HCT116 (cell line): Measurements from ENCODE around the gene TMPRSS13. TPM values are rescaled to one million over a fixed set of nuclear protein-coding genes. Genes with fewer than 3 reads are reported as not detected.

Experiments
- ATAC-seq: fragments of 200-7000 bp; cut with Tn5 transposase; 2 replicates; pipeline ENCODE4 v1.9.1; 2020; ENCODE audit warnings: mild to moderate bottlenecking, moderate library complexity
- BruUV-seq: library from RNA; stranded (reverse); fragments of 400-500 nt; replicated peaks from 2 replicates; lab custom pipeline; 2021; lab: Mats Ljungman, UMichigan
- CTCF ChIA-PET: fragments of 300-600 bp; sonication (Branson Sonifier 250); formaldehyde crosslinking; loops from one replicate; lab custom pipeline; 2021; ENCODE audit warnings: antibody characterized with exemption; lab: Charles Lee
- POLR2A ChIA-PET: fragments of 300-600, 350-600 bp; sonication (Branson Sonifier 250); formaldehyde crosslinking; loops from one replicate; lab custom pipeline; 2021; ENCODE audit warnings: antibody characterized with exemption; lab: Charles Lee
- RAD21 ChIA-PET, 2 experiments: fragments of 300-600 bp; sonication (Branson Sonifier 250); formaldehyde crosslinking; loops; one replicate each; lab custom pipeline; 2023; ENCODE audit warnings: low total read pairs in 2 of 2; ENCODE audit not compliant: uncharacterized antibody in 2 of 2, unreplicated experiment in 2 of 2, low non-redundant PET in 1 of 2; lab: Charles Lee
- DNase-seq: peaks from one replicate; pipeline ENCODE4 v3.0.0-alpha.2; 2010; ENCODE audit warnings: low read depth, low spot score
- H2AFZ ChIP-seq: fragments of 200-600 bp; shearing (Covaris generic), sonication (generic); 2 replicates; pipeline ENCODE4 v1.6.1; 2017; ENCODE audit warnings: low read depth, mixed run types, mixed read lengths, antibody characterized with exemption, low read length; ENCODE audit not compliant: poor library complexity, severe bottlenecking
- H3K27ac ChIP-seq: 2 replicates; pipeline ENCODE4 v1.5.1; 2012; ENCODE audit warnings: low read depth, low read length
- H3K27me3 ChIP-seq: fragments of 200-600 bp; sonication (generic); 2 replicates; pipeline ENCODE4 v1.6.1; 2016; ENCODE audit warnings: mixed run types, low read length, mixed read lengths; ENCODE audit not compliant: insufficient read depth
- H3K36me3 ChIP-seq, 2 experiments: fragments of 200-500 bp in 1 of 2; fragments of 200-600 bp in 1 of 2; sonication (Bioruptor generic) in 1 of 2; sonication (generic) in 1 of 2; 2 replicates each; pipeline versions ENCODE4 v1.5.1 to v1.6.1; 2014 to 2016; ENCODE audit warnings: low read length in 2 of 2, inconsistent platforms in 1 of 2, mixed read lengths in 1 of 2, mixed run types in 1 of 2; ENCODE audit not compliant: insufficient read depth in 2 of 2, control insufficient read depth in 1 of 2
- H3K4me1 ChIP-seq, 2 experiments: fragments of 200-600 bp in 1 of 2; sonication (generic) in 1 of 2; 2 replicates each; pipeline versions ENCODE4 v1.5.1 to v1.6.1; 2012 to 2017; ENCODE audit warnings: low read length in 2 of 2, inconsistent platforms in 1 of 2, mild to moderate bottlenecking in 1 of 2, mixed read lengths in 1 of 2, mixed run types in 1 of 2, moderate library complexity in 1 of 2; ENCODE audit not compliant: insufficient read depth in 2 of 2, control insufficient read depth in 1 of 2
- H3K4me2 ChIP-seq: fragments of 200-600 bp; sonication (generic); 2 replicates; pipeline ENCODE4 v1.6.1; 2017; ENCODE audit warnings: mixed run types, low read length, mixed read lengths
- H3K4me3 ChIP-seq, 2 experiments: fragments of 200-600 bp in 1 of 2; sonication (generic) in 1 of 2; replicated peaks in 1 of 2; 2 replicates each; pipeline ENCODE4 v1.5.1; 2011 to 2016; ENCODE audit warnings: low read length in 2 of 2, control low read depth in 1 of 2, low read depth in 1 of 2, mild to moderate bottlenecking in 1 of 2, mixed read lengths in 1 of 2, mixed run types in 1 of 2
- H3K79me2 ChIP-seq: fragments of 200-600 bp; sonication (generic); 2 replicates; pipeline ENCODE4 v1.6.1; 2017; ENCODE audit warnings: mild to moderate bottlenecking, mixed run types, low read length, moderate library complexity, mixed read lengths; ENCODE audit not compliant: insufficient read depth
- H3K9ac ChIP-seq: fragments of 200-600 bp; sonication (generic); 2 replicates; pipeline ENCODE4 v1.6.1; 2016; ENCODE audit warnings: low read length, mixed read lengths
- H3K9me2 ChIP-seq: fragments of 200-600 bp; sonication (generic), shearing (Covaris generic); 2 replicates; pipeline ENCODE4 v1.6.1; 2017; ENCODE audit warnings: mixed run types, mild to moderate bottlenecking, moderate library complexity; ENCODE audit not compliant: insufficient read depth
- H3K9me3 ChIP-seq, 2 experiments: fragments of 200-500 bp in 1 of 2; fragments of 200-600 bp in 1 of 2; sonication (Bioruptor generic) in 1 of 2; sonication (generic) in 1 of 2; 2 replicates each; pipeline ENCODE4 v1.6.1; 2014 to 2017; ENCODE audit warnings: low read length in 2 of 2, mixed read lengths in 2 of 2, inconsistent platforms in 1 of 2, low read depth in 1 of 2, mild to moderate bottlenecking in 1 of 2, mixed run types in 1 of 2, moderate library complexity in 1 of 2; ENCODE audit not compliant: control insufficient read depth in 1 of 2, insufficient read depth in 1 of 2
- H4K20me1 ChIP-seq: fragments of 200-600 bp; sonication (generic), shearing (Covaris generic); 2 replicates; pipeline ENCODE4 v1.6.1; 2017; ENCODE audit warnings: mixed run types, mild to moderate bottlenecking, moderate library complexity; ENCODE audit not compliant: insufficient read depth
- ATF3 ChIP-seq: IDR thresholded peaks from 2 replicates; pipeline ENCODE4 v1.6.1; 2012
- CBX3 ChIP-seq: IDR thresholded peaks from 2 replicates; pipeline ENCODE4 v1.6.1; 2012; ENCODE audit warnings: low read depth
- CEBPB ChIP-seq: IDR thresholded peaks from 2 replicates; pipeline ENCODE4 v1.6.1; 2012; ENCODE audit warnings: low read depth
- EGR1 ChIP-seq: IDR thresholded peaks from 2 replicates; pipeline ENCODE4 v1.6.1; 2012; ENCODE audit warnings: low read depth
- ELF1 ChIP-seq: IDR thresholded peaks from 2 replicates; pipeline ENCODE4 v1.6.1; 2012; ENCODE audit warnings: low read depth, borderline replicate concordance
- EZH2phosphoT487 ChIP-seq: fragments of 200-600 bp; IDR thresholded peaks from 2 replicates; pipeline ENCODE4 v1.6.1; 2018; ENCODE audit warnings: antibody characterized with exemption, borderline replicate concordance
- FOSL1 ChIP-seq: IDR thresholded peaks from 2 replicates; pipeline ENCODE4 v1.6.1; 2012; ENCODE audit warnings: low read depth
- JUND ChIP-seq: IDR thresholded peaks from 2 replicates; pipeline ENCODE4 v1.6.1; 2012
- MAX ChIP-seq: IDR thresholded peaks from 2 replicates; pipeline ENCODE4 v1.6.1; 2012
- POLR2AphosphoS5 ChIP-seq: IDR thresholded peaks from 2 replicates; pipeline ENCODE4 v1.6.1; 2011; ENCODE audit warnings: mild to moderate bottlenecking, low read depth, low read length, moderate library complexity
- RAD21 ChIP-seq: IDR thresholded peaks from 2 replicates; pipeline ENCODE4 v1.6.1; 2012; ENCODE audit warnings: low read depth, mild to moderate bottlenecking
- REST ChIP-seq: IDR thresholded peaks from 2 replicates; pipeline ENCODE4 v1.6.1; 2012; ENCODE audit warnings: low read depth
- SIN3A ChIP-seq: IDR thresholded peaks from 2 replicates; pipeline ENCODE4 v1.6.1; 2012; ENCODE audit warnings: low read depth
- SP1 ChIP-seq: IDR thresholded peaks from 2 replicates; pipeline ENCODE4 v1.6.1; 2012; ENCODE audit warnings: low read depth
- SRF ChIP-seq: IDR thresholded peaks from 2 replicates; pipeline ENCODE4 v1.6.1; 2012; ENCODE audit warnings: low read depth
- TCF7L2 ChIP-seq: IDR thresholded peaks from 2 replicates; pipeline ENCODE4 v1.7.0; 2011; ENCODE audit warnings: borderline replicate concordance, inconsistent platforms; ENCODE audit not compliant: insufficient read depth, insufficient read length; ENCODE audit errors: extremely low read depth
- YY1 ChIP-seq: IDR thresholded peaks from 2 replicates; pipeline ENCODE4 v1.6.1; 2011; ENCODE audit warnings: low read length, low read depth, moderate library complexity, mild to moderate bottlenecking; ENCODE audit not compliant: insufficient replicate concordance; ENCODE audit errors: extremely low read depth
- ZBTB33 ChIP-seq: IDR thresholded peaks from 2 replicates; pipeline ENCODE4 v1.6.1; 2011; ENCODE audit warnings: mild to moderate bottlenecking, low read length, moderate library complexity; ENCODE audit not compliant: insufficient replicate concordance; ENCODE audit errors: extremely low read depth
- ZFX ChIP-seq: fragments of 450-650 bp; IDR thresholded peaks from 2 replicates; pipeline ENCODE4 v1.6.1; 2017
- intact Hi-C: fragments of 100-400 bp; cut with micrococcal nuclease; formaldehyde crosslinking; loops from 2 replicates; pipeline ENCODE4 v1.10.0; 2022
- total RNA-seq: library from RNA; stranded (reverse); gene quantifications from one replicate; pipeline ENCODE4 v1.2.1, GENCODE V29; 2021; ENCODE audit not compliant: unreplicated experiment

TMPRSS13 gene
- total RNA-seq, 1 experiment from 2014 or later, result 0.52 TPM

GRCh38 chr11:117874910-117875381, 54.3 kb downstream of the TMPRSS13 start:
- no peaks in the 10 kb centered on the region for H3K79me2 ChIP-seq
- no peak overlapping the region for H3K4me2 ChIP-seq
- POLR2A ChIA-PET, result no interaction called here
- CTCF ChIA-PET, result no interaction called here
- TF ChIP-seq REST (no peak), YY1 (no peak), EGR1 (no peak), RAD21 (no peak), MAX (no peak), ZBTB33 (no peak), CBX3 (no peak), FOSL1 (no peak), CEBPB (no peak), SIN3A (no peak), SRF (no peak), SP1 (no peak), ELF1 (no peak), ATF3 (no peak), JUND (no peak), ZFX (no peak), TCF7L2 (no peak), POLR2AphosphoS5 (no peak), EZH2phosphoT487 (no peak)
- no peaks in the 10 kb centered on the region for H3K9me2 ChIP-seq
- intact Hi-C loops, result no loop called here
- no peak overlapping the region for H2AFZ ChIP-seq
- no peak for ATAC-seq
- no peak overlapping the region for H3K9ac ChIP-seq
- no peak for DNase-seq
- BruUV-seq, result no TSS peak
- no peaks in the 10 kb centered on the region for H3K9me3 ChIP-seq
- no peaks in the 10 kb centered on the region for H4K20me1 ChIP-seq
- no peak overlapping the region for H3K27ac ChIP-seq
- RAD21 ChIA-PET, result no interaction called here
- no peaks in the 10 kb centered on the region for H3K36me3 ChIP-seq
- H3K4me3 ChIP-seq, result no peak overlapping the region
- peaks cover 4 to 12% of the 10 kb centered on the region in 2 experiments; a peak in 3 of 4 replicates for H3K4me1 ChIP-seq
- peaks cover 53% of the 10 kb centered on the region; the same call in 1 of the 2 replicates for H3K27me3 ChIP-seq
